HepG2 (cell line): ENCODE measurements around the gene NDUFV1. TPM values are rescaled to one million over a fixed set of nuclear protein-coding genes. Genes with fewer than 3 reads are reported as not detected.

Experiments
- ATAC-seq: fragments of 200-7000 bp; cut with Tn5 transposase; 3 replicates; pipeline ENCODE4 v1.9.1; 2020; ENCODE audit warnings: mild to moderate bottlenecking, moderate library complexity
- BruUV-seq: library from RNA; stranded (reverse); fragments of 400-500 nt; replicated peaks from 2 replicates; lab custom pipeline; 2021; lab: Mats Ljungman, UMichigan
- CTCF ChIA-PET: fragments of 300-600 bp; formaldehyde crosslinking; extraction: SDS; loops from one replicate; lab custom pipeline; 2021; ENCODE audit warnings: low total read pairs, inconsistent platforms, low intra/inter-chr PET ratio; lab: Yijun Ruan, JAX
- POLR2A ChIA-PET: fragments of 350-600 bp; sonication (Branson Sonifier 250); formaldehyde crosslinking; loops from one replicate; lab custom pipeline; 2020; ENCODE audit warnings: antibody characterized with exemption, inconsistent platforms; lab: Yijun Ruan, JAX
- DNase-seq: peaks from one replicate; pipeline ENCODE4 v3.0.0-alpha.2; 2015; ENCODE audit warnings: low spot score
- FAIRE-seq: peaks from 3 replicates; lab custom pipeline; 2011; peaks lifted over from hg19 to GRCh38; lab: Jason Lieb, UNC
- H2AFZ ChIP-seq: one replicate; pipeline ENCODE4 v1.6.1; 2011; ENCODE audit warnings: low read length, inconsistent platforms
- H3K27ac ChIP-seq: fragments of 300-600 bp; 3 replicates; pipeline ENCODE4 v1.8.0; 2011; ENCODE audit warnings: mixed run types, mild to moderate bottlenecking, mixed read lengths, low read length, inconsistent platforms; ENCODE audit not compliant: insufficient read depth; ENCODE audit errors: extremely low read length
- H3K27me3 ChIP-seq, 2 experiments: fragments of 200-600 bp in 1 of 2; 2 replicates in 1 of 2; 3 replicates in 1 of 2; pipeline versions ENCODE4 v1.6.0 to v1.8.0; 2011; ENCODE audit warnings: low read length in 2 of 2, mild to moderate bottlenecking in 2 of 2, moderate library complexity in 2 of 2, inconsistent platforms in 1 of 2; ENCODE audit not compliant: insufficient read depth in 2 of 2, control insufficient read depth in 1 of 2
- H3K36me3 ChIP-seq, 2 experiments: fragments of 200-600 bp in 1 of 2; replicated peaks in 1 of 2; 2 replicates in 1 of 2; 3 replicates in 1 of 2; pipeline versions ENCODE4 v1.5.1 to v1.8.0; 2011; ENCODE audit warnings: low read length in 2 of 2, inconsistent platforms in 1 of 2; ENCODE audit not compliant: insufficient read depth in 2 of 2, control insufficient read depth in 1 of 2
- H3K4me1 ChIP-seq: 2 replicates; pipeline ENCODE4 v1.5.1; 2012; ENCODE audit warnings: low read length, inconsistent platforms; ENCODE audit not compliant: insufficient read depth
- H3K4me2 ChIP-seq: 2 replicates; pipeline ENCODE4 v1.6.0; 2011; ENCODE audit warnings: low read depth, low read length, inconsistent platforms
- H3K4me3 ChIP-seq, 3 experiments: fragments of 200-600 bp in 1 of 3; sonication (generic), shearing (Covaris generic) in 1 of 3; replicated peaks in 1 of 3; 2 replicates each; pipeline ENCODE4 v1.5.1; 2011 to 2016; ENCODE audit warnings: low read length in 3 of 3, inconsistent platforms in 2 of 3, low read depth in 2 of 3, mild to moderate bottlenecking in 2 of 3, control low read depth in 1 of 3, mixed read lengths in 1 of 3; ENCODE audit not compliant: insufficient read depth in 1 of 3
- H3K79me2 ChIP-seq: one replicate; pipeline ENCODE4 v1.6.1; 2011; ENCODE audit warnings: low read length, inconsistent platforms; ENCODE audit not compliant: insufficient read depth
- H3K9ac ChIP-seq: 2 replicates; pipeline ENCODE4 v1.6.0; 2011; ENCODE audit warnings: mild to moderate bottlenecking, low read depth, low read length, inconsistent platforms; ENCODE audit not compliant: insufficient read depth
- H3K9me3 ChIP-seq: 2 replicates; pipeline ENCODE4 v1.5.1; 2012; ENCODE audit warnings: mild to moderate bottlenecking, low read length
- H4K20me1 ChIP-seq: 2 replicates; pipeline ENCODE4 v1.6.0; 2011; ENCODE audit warnings: inconsistent platforms, mild to moderate bottlenecking, low read length, moderate library complexity; ENCODE audit not compliant: insufficient read depth
- HDAC6 ChIP-seq: fragments of 200-600 bp; sonication (generic); IDR thresholded peaks from 2 replicates; pipeline ENCODE4 v1.7.0; 2017; ENCODE audit warnings: mild to moderate bottlenecking, antibody characterized with exemption, low read length, low read depth
- KDM5B ChIP-seq: sonication (generic); formaldehyde crosslinking; IDR thresholded peaks from 2 replicates; pipeline ENCODE4 v1.4.0; 2020; ENCODE audit warnings: missing genetic modification reagents, mild to moderate bottlenecking, borderline replicate concordance
- SAFB2 ChIP-seq: sonication (generic); formaldehyde crosslinking; IDR thresholded peaks from 2 replicates; pipeline ENCODE4 v1.5.1; 2020; ENCODE audit warnings: missing genetic modification reagents, low read depth, mild to moderate bottlenecking, borderline replicate concordance
- SMAD3 ChIP-seq: sonication (generic); formaldehyde crosslinking; IDR thresholded peaks from 2 replicates; pipeline ENCODE4 v1.4.0; 2020; ENCODE audit warnings: missing genetic modification reagents
- U2AF2 ChIP-seq: fragments of 200-400 bp; formaldehyde crosslinking; IDR thresholded peaks from 2 replicates; pipeline ENCODE4 v1.6.1; 2017; ENCODE audit warnings: low read depth, mild to moderate bottlenecking, low read length
- ZBTB33 ChIP-seq: sonication (generic); formaldehyde crosslinking; IDR thresholded peaks from 2 replicates; pipeline ENCODE4 v1.4.0; 2020; ENCODE audit warnings: missing genetic modification reagents
- ZNF232 ChIP-seq: sonication (generic); formaldehyde crosslinking; IDR thresholded peaks from 2 replicates; pipeline ENCODE4 v1.4.0; 2020; ENCODE audit warnings: missing genetic modification reagents, borderline replicate concordance
- ZNF550 ChIP-seq: sonication (generic); formaldehyde crosslinking; IDR thresholded peaks from 2 replicates; pipeline ENCODE4 v1.4.0; 2020; ENCODE audit warnings: mild to moderate bottlenecking, missing genetic modification reagents, borderline replicate concordance
- ZNF660 ChIP-seq: sonication (generic); formaldehyde crosslinking; IDR thresholded peaks from 2 replicates; pipeline ENCODE4 v1.5.1; 2020; ENCODE audit warnings: mild to moderate bottlenecking, low read depth, missing genetic modification reagents, borderline replicate concordance
- WGBS: methylation state at CpG from one replicate; pipeline ENCODE4 v1.1.6; 2017; ENCODE audit warnings: low lambda C conversion rate; 5-methylcytosine and 5-hydroxymethylcytosine counted together
- in situ Hi-C: cut with HindIII; loops from 2 replicates; pipeline ENCODE4 v1.10.0; 2017; ENCODE audit warnings: low pct_unique_long_range_greater_than_20kb; ENCODE audit not compliant: extremely low pct_ligation_motif_present
- intact Hi-C: fragments of 100-400 bp; cut with micrococcal nuclease; formaldehyde crosslinking; loops from one replicate; pipeline ENCODE4 v1.10.0; 2022; ENCODE audit not compliant: unreplicated experiment
- polyA plus RNA-seq, 8 experiments: library from polyadenylated mRNA; depleted of rRNA in 3 of 8; stranded (reverse) in 7 of 8; unstranded in 1 of 8; fragments of >200 nt; fragmentation: Illumina TruSeq in 4 of 8; extraction: Trizol in 4 of 8; gene quantifications; 2 replicates each; pipeline versions ENCODE4 v1.2.1 to v1.2.3, GENCODE V29; 2011 to 2016; ENCODE audit warnings: low read depth in 4 of 8, missing spikeins in 1 of 8, mixed read lengths in 1 of 8; ENCODE audit not compliant: insufficient read depth in 1 of 8
- total RNA-seq, 5 experiments: library from RNA; depleted of rRNA; stranded (reverse); fragments of >200 nt; fragmentation: Illumina TruSeq; extraction: Trizol; gene quantifications; 2 replicates each; pipeline ENCODE4 v1.2.3, GENCODE V29; 2016; ENCODE audit warnings: low read depth in 1 of 5
- TF ChIP-seq, protein P1 (sequence below): sonication (generic); formaldehyde crosslinking; IDR thresholded peaks from 2 replicates; pipeline ENCODE4 v1.8.1; 2023; ENCODE audit warnings: mild to moderate bottlenecking, moderate library complexity, missing genetic modification reagents
- TF ChIP-seq, protein P2 (sequence below): sonication (generic); formaldehyde crosslinking; IDR thresholded peaks from 2 replicates; pipeline ENCODE4 v1.4.0; 2020; ENCODE audit warnings: mild to moderate bottlenecking, missing genetic modification reagents

The NDUFV1 gene
- total and polyA plus RNA-seq, 2 of the 13 experiments (the other 11 are each of a cell fraction or from before 2014, with no cell fraction given) = 88.9 to 137 TPM

DNA sequence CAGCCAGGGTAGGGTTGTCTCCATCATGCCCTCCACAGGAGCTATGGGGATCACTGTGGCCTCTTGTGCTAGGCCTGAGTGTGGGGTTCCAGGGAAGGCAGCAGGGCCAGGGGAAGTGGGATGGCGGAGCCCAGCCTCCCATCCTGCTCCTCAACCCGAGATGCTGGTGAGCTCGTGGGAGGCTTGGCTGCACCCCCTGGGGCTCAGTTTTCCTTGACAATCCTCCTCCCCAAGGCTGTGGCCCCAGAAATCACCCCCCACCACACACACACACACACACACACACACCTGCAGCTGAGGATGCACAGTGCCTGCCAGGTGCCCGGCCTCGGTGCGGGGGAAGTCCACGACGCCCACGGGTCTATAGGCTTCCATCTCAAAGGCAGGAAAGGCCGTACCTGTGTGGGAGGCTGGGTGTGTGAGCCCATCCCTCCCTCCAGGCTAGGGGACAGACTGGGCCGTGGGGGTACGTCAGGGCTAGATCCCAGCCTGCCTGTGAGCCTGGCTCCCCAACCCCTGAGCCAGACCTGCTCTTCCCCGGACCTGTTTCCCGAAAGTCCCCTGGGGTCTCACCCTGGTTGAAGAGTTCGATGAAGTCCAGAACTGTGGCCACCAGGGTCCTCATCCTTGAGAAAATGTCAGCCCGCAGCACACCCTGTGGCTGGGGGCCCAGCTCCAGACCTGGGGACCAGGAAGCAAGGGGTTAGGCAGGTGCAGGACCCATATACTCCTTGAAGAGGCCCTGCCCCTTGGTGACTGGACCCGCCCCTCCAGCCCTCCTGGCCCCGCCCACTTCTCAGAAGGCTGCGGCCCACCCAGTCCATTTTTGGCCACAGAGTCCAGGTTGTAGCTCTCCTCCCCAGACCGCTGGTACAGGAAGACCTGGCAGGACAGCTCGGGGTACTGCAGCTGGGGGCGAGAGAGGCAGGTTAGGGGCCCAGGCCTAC lies 38.0 kb downstream of the NDUFV1 start (continued):
- no peak for TF ChIP-seq KDM5B
- TF ChIP-seq ZNF232 = no peak
- TF ChIP-seq ZNF660 (CRISPR knock-in tag) = no peak
- TF ChIP-seq, protein P1, sequence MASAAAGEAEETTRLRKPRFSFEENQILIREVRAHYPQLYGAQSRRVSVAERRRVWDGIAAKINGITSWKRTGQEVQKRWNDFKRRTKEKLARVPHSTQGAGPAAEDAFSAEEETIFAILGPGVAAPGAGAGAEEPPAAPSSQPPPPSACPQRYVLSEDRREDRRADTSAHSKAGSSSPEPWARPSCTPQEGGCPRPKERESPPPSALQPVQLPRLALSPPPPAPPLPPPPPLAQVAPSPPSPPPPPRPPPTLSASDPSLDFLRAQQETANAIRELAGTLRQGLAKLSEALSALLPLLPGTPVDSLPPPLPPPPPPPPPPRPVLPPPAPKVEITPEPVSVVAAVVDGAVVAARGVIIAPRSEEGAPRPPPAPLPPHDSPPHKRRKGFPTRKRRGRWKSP (CRISPR knock-in tag) = no peak
- no peak for TF ChIP-seq SAFB2 (CRISPR knock-in tag)
- no peak for TF ChIP-seq U2AF2
- no peak for TF ChIP-seq SMAD3 (CRISPR knock-in tag)
- no peak for TF ChIP-seq HDAC6

DNA sequence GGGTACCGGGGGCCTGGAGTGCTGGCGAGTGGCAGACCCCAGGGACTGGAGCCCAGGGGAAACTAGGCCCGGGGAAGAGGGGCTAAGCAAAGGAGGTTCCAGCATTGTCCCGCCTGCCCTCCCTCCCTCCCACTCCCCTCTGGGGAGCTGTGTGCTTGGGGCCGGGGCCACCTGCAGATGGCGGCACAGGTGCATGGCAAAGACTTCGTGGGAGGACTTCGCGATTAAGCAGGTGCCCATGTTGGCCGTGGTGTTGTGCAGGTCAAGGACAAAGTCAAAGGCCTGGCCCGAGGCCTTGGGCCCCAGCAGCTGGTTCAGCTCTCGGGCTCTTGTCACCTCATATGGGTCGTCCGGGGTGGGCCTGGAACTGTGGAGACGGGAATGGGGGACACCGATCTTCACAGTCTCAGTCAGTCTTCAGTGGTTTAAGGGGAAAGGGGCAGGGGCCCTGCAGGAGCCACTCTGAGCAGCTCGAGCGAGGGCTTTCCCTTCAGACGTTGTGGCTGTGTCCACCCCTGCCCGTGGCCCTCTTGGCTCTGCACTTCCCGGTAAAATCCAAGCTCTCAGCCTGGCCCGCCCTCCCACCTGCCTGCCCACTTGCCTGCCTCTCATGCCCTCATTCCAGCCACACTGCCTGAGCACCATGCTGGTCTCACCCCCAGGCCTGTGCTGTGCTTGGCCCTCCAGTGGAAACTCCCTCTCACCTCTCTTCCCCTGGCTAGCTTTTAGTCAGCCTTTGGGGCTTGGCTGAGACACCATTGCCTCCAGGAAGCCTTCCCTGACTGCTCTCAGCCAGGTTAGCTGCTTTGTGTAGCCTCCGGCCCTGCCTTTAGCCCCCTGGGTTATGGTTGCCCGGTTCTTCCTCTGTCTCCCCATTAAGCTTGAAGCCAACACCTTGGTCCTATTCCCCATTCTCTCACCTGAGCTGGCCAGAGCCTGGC lies 39.1 kb downstream of the NDUFV1 start:
- CTCF ChIA-PET = interaction anchor here (2.0 kb wide), 1 partner anchor 32 kb away, joined by 7 read pairs; no protein-coding TSS in a partner anchor
- ATAC-seq = no peak
- Histone ChIP-seq H3K9me3 (no peaks in the 10 kb centered on the region), H3K36me3 (no peaks in the 10 kb centered on the region), H2AFZ (no peak overlapping the region), H3K4me2 (no peak overlapping the region), H3K9ac (no peak overlapping the region), H4K20me1 (no peaks in the 10 kb centered on the region), H3K4me1 (peaks cover 25% of the 10 kb centered on the region), H3K79me2 (no peaks in the 10 kb centered on the region), H3K27ac (no peak overlapping the region), H3K4me3 (no peak overlapping the region), H3K27me3 (no peaks in the 10 kb centered on the region)
- POLR2A ChIA-PET = interaction anchor here (1.0 to 1.3 kb wide), 2 partner anchors 13 to 15 kb away, joined by 3 to 5 read pairs; no protein-coding TSS in a partner anchor
- 77% methylated on average over 16 of the region's 24 CpGs for WGBS
- TF ChIP-seq ZNF550 (CRISPR knock-in tag) (no peak), ZBTB33 (CRISPR knock-in tag) (peak; percentile 93)
- TF ChIP-seq, protein P2, sequence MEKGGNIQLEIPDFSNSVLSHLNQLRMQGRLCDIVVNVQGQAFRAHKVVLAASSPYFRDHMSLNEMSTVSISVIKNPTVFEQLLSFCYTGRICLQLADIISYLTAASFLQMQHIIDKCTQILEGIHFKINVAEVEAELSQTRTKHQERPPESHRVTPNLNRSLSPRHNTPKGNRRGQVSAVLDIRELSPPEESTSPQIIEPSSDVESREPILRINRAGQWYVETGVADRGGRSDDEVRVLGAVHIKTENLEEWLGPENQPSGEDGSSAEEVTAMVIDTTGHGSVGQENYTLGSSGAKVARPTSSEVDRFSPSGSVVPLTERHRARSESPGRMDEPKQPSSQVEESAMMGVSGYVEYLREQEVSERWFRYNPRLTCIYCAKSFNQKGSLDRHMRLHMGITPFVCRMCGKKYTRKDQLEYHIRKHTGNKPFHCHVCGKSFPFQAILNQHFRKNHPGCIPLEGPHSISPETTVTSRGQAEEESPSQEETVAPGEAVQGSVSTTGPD = no peak
- no TSS peak for BruUV-seq
- intact Hi-C loops (no loop called here), in situ Hi-C loops (no loop called here)
- FAIRE-seq = no peak
- DNase-seq = no peak
